ENCODE measurements around the gene SEC14L1.

DNA sequence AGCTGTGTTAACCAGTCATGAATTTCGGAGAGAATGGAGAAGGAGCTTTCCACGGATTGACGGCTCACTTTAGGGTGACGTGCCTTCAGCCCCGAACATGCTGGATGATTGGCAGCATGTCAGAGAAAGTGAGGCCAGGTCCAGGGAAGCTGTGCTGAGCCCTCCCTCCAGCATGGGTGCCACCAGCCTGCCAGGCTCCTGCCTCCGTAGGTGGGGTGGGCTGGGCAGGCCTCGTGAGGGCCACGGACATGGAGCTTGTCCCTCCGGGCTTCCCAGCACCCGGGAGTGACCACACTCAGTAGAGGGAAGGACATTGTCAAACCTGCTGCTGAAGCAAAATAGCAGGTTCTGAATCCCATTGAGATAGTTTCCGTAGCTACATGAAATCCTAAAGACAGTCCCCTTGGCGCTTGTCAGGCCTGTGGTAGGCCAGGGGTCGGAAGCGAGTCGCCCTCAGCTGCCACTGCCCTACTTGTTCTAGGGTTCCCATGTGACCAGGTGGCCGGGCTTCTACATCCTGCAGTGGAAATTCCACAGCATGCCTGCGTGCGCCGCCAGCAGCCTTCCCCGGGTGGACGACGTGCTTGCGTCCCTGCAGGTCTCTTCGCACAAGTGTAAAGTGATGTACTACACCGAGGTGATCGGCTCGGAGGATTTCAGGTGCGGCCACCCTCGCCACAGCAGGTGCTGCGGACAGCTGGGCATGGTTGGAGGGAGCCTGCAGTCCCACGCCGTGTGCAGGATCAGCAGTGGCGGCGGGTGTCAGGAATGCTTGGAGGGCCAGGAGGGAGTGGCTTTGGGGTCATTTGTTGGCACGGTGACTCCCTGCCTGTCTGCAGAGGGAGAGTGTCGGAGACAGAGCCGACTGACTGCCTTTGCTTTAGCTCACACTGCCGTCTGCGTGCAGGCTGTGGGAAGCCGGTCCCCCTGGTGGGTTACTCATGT lies 72.3 kb downstream of the SEC14L1 start:
- TF ChIP-seq, protein P1, sequence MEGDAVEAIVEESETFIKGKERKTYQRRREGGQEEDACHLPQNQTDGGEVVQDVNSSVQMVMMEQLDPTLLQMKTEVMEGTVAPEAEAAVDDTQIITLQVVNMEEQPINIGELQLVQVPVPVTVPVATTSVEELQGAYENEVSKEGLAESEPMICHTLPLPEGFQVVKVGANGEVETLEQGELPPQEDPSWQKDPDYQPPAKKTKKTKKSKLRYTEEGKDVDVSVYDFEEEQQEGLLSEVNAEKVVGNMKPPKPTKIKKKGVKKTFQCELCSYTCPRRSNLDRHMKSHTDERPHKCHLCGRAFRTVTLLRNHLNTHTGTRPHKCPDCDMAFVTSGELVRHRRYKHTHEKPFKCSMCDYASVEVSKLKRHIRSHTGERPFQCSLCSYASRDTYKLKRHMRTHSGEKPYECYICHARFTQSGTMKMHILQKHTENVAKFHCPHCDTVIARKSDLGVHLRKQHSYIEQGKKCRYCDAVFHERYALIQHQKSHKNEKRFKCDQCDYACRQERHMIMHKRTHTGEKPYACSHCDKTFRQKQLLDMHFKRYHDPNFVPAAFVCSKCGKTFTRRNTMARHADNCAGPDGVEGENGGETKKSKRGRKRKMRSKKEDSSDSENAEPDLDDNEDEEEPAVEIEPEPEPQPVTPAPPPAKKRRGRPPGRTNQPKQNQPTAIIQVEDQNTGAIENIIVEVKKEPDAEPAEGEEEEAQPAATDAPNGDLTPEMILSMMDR (IDR thresholded peaks at IDR 0.05; ENCODE audit: low read depth, low read length): no peak
- TF ChIP-seq POLR2A (IDR thresholded peaks at IDR 0.05; ENCODE audit: extremely low read depth, insufficient read length) (no peak), MYC (IDR thresholded peaks at IDR 0.05; ENCODE audit: low read depth, low read length) (no peak)
- TF ChIP-seq, protein P2, sequence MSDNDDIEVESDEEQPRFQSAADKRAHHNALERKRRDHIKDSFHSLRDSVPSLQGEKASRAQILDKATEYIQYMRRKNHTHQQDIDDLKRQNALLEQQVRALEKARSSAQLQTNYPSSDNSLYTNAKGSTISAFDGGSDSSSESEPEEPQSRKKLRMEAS (IDR thresholded peaks at IDR 0.05; ENCODE audit: low read depth, low read length): no peak

All from NB4 (cell line).